CD14-positive monocyte (primary cell): ENCODE measurements around the gene ABCB6. TPM values are rescaled to one million over a fixed set of nuclear protein-coding genes. Genes with fewer than 3 reads are reported as not detected.

Experiments used
- DNase-seq, 3 donors: peaks; one replicate each; pipeline ENCODE4 v3.0.0-alpha.2; 2011 to 2022
- H2AFZ ChIP-seq: 2 replicates; pipeline ENCODE4 v1.6.0; 2012; ENCODE audit warnings: mild to moderate bottlenecking, low read depth, low read length, inconsistent platforms; ENCODE audit not compliant: insufficient read depth, poor library complexity, severe bottlenecking
- H3K27ac ChIP-seq, 2 donors: 1 replicate in 1 of 2; 2 replicates in 1 of 2; pipeline ENCODE4 v1.5.1; 2012 to 2013; ENCODE audit warnings: low read length in 2 of 2, control low read depth in 1 of 2, inconsistent platforms in 1 of 2, low read depth in 1 of 2, mild to moderate bottlenecking in 1 of 2
- H3K27me3 ChIP-seq, 2 donors: one replicate each; pipeline versions ENCODE4 v1.6.0 to v1.6.1; 2011 to 2013; ENCODE audit warnings: low read length in 2 of 2; ENCODE audit not compliant: control insufficient read depth in 2 of 2, insufficient read depth in 2 of 2
- H3K36me3 ChIP-seq, 2 donors: replicated peaks in 1 of 2; 1 replicate in 1 of 2; 2 replicates in 1 of 2; pipeline versions ENCODE4 v1.5.1 to v1.6.1; 2012 to 2013; ENCODE audit warnings: low read length in 2 of 2, control low read depth in 1 of 2, inconsistent platforms in 1 of 2, mild to moderate bottlenecking in 1 of 2; ENCODE audit not compliant: insufficient read depth in 2 of 2, control insufficient read depth in 1 of 2
- H3K4me1 ChIP-seq, 2 donors: 1 replicate in 1 of 2; 2 replicates in 1 of 2; pipeline versions ENCODE4 v1.5.1 to v1.6.1; 2012 to 2013; ENCODE audit warnings: low read length in 2 of 2, control low read depth in 1 of 2, inconsistent platforms in 1 of 2, mild to moderate bottlenecking in 1 of 2, moderate library complexity in 1 of 2; ENCODE audit not compliant: insufficient read depth in 2 of 2, control insufficient read depth in 1 of 2
- H3K4me2 ChIP-seq: replicated peaks from 2 replicates; pipeline ENCODE3; 2012; ENCODE audit warnings: low read length, moderate library complexity, mild to moderate bottlenecking; ENCODE audit not compliant: poor library complexity, severe bottlenecking; ENCODE audit errors: extremely low read depth
- H3K4me3 ChIP-seq, 3 experiments: fragments of 200-600 bp in 1 of 3; sonication (generic) in 1 of 3; replicated peaks in 1 of 3; 1 replicate in 2 of 3; 2 replicates in 1 of 3; pipeline ENCODE4 v1.5.1; 2011 to 2013; ENCODE audit warnings: low read length in 3 of 3, mild to moderate bottlenecking in 3 of 3, control low read depth in 2 of 3, low read depth in 2 of 3, inconsistent platforms in 1 of 3, moderate library complexity in 1 of 3
- H3K79me2 ChIP-seq: 2 replicates; pipeline ENCODE4 v1.6.0; 2012; ENCODE audit warnings: mild to moderate bottlenecking, control low read depth, inconsistent platforms, low read length, moderate library complexity; ENCODE audit not compliant: insufficient read depth
- H3K9ac ChIP-seq: 2 replicates; pipeline ENCODE4 v1.6.0; 2017; ENCODE audit warnings: low read length, mild to moderate bottlenecking; ENCODE audit not compliant: insufficient read depth, poor library complexity, severe bottlenecking
- H3K9me3 ChIP-seq, 2 donors: replicated peaks in 1 of 2; 1 replicate in 1 of 2; 2 replicates in 1 of 2; pipeline versions ENCODE4 v1.5.1 to v1.6.1; 2012 to 2013; ENCODE audit warnings: low read length in 2 of 2, control low read depth in 1 of 2; ENCODE audit not compliant: control insufficient read depth in 1 of 2, insufficient read depth in 1 of 2
- H4K20me1 ChIP-seq: 2 replicates; pipeline ENCODE4 v1.6.0; 2012; ENCODE audit warnings: mild to moderate bottlenecking, low read length, control low read depth, moderate library complexity; ENCODE audit not compliant: insufficient read depth
- H3K27ac Mint-ChIP-seq, 7 donors: one replicate each; pipeline ENCODE4 v1.8.0; 2020; ENCODE audit warnings: mild to moderate bottlenecking in 7 of 7, mixed read lengths in 7 of 7, moderate library complexity in 6 of 7, inconsistent platforms in 2 of 7
- H3K27me3 Mint-ChIP-seq, 3 donors: one replicate each; pipeline ENCODE4 v1.8.0; 2021 to 2022; ENCODE audit warnings: low read depth in 3 of 3, mild to moderate bottlenecking in 3 of 3, mixed read lengths in 3 of 3, moderate library complexity in 3 of 3, inconsistent platforms in 1 of 3
- H3K36me3 Mint-ChIP-seq, 2 donors: one replicate each; pipeline ENCODE4 v1.8.0; 2020; ENCODE audit warnings: mixed read lengths in 2 of 2, inconsistent platforms in 1 of 2, mild to moderate bottlenecking in 1 of 2
- H3K4me1 Mint-ChIP-seq: one replicate; pipeline ENCODE4 v1.8.0; 2020; ENCODE audit warnings: mild to moderate bottlenecking, mixed read lengths
- H3K4me3 Mint-ChIP-seq, 2 donors: one replicate each; pipeline ENCODE4 v1.8.0; 2020; ENCODE audit warnings: mild to moderate bottlenecking in 2 of 2, mixed read lengths in 2 of 2, moderate library complexity in 1 of 2
- H3K9me3 Mint-ChIP-seq, 7 donors: one replicate each; pipeline ENCODE4 v1.8.0; 2020 to 2022; ENCODE audit warnings: mixed read lengths in 7 of 7, mild to moderate bottlenecking in 6 of 7, moderate library complexity in 6 of 7, inconsistent platforms in 2 of 7
- CTCF ChIP-seq: fragments of 200-600 bp; IDR thresholded peaks from one replicate; pipeline ENCODE4 v1.8.0; 2022; ENCODE audit warnings: antibody characterized with exemption, mild to moderate bottlenecking
- WGBS: methylation state at CpG from one replicate; pipeline ENCODE4 v1.1.5; 2013; ENCODE audit warnings: missing lambda C conversion rate; ENCODE audit not compliant: insufficient coverage; 5-methylcytosine and 5-hydroxymethylcytosine counted together
- intact Hi-C, 2 donors: fragments of 100-400 bp; cut with micrococcal nuclease; formaldehyde crosslinking; loops; one replicate each; pipeline versions ENCODE4 v1.15.0 to v1.15.1; 2023
- polyA plus RNA-seq, 3 donors: library from polyadenylated mRNA; depleted of rRNA in 1 of 3; unstranded in 2 of 3; stranded (reverse) in 1 of 3; fragments of 300-500 nt in 2 of 3; fragments of >200 nt in 1 of 3; fragmentation: Illumina TruSeq in 2 of 3; gene quantifications; 1 replicate in 2 of 3; 2 replicates in 1 of 3; pipeline ENCODE4 v1.2.3, GENCODE V29; 2012 to 2021

Gene ABCB6
- polyA plus RNA-seq, 3 donors = 0.28 to 4.8 (median 0.58) TPM

- WGBS = 90% methylated on average over 6 of the region's 19 CpGs
- peaks cover 53 to 58% of the 10 kb centered on the region in 2 donors for H3K36me3 ChIP-seq
- no peak overlapping the region for H3K4me2 ChIP-seq
- H3K9me3 ChIP-seq = peaks cover 0 to 5% of the 10 kb centered on the region in 2 donors
- no peak for DNase-seq
- intact Hi-C loops = no loop called here
- H3K27me3 ChIP-seq = peaks cover 0 to 59% of the 10 kb centered on the region in 2 donors
- Mint-ChIP-seq H3K4me3 (peak overlapping the region in 1 of 2 donors; percentile 83), H3K27me3 (peaks cover 45 to 70% (median 47%) of the 10 kb centered on the region in 3 donors), H3K27ac (peak overlapping the region in 1 of 7 donors; percentile 20), H3K9me3 (peaks cover 0 to 25% (median 11%) of the 10 kb centered on the region in 7 donors), H3K36me3 (peaks cover 68 to 69% of the 10 kb centered on the region in 2 donors), H3K4me1 (peaks cover 47% of the 10 kb centered on the region)
- H3K79me2 ChIP-seq = no peaks in the 10 kb centered on the region
- peaks cover 45 to 53% of the 10 kb centered on the region in 2 donors for H3K4me1 ChIP-seq
- no peak for TF ChIP-seq CTCF
- no peak overlapping the region for H3K27ac ChIP-seq
- H4K20me1 ChIP-seq = peaks cover 72% of the 10 kb centered on the region
- no peak overlapping the region for H3K9ac ChIP-seq
- H3K4me3 ChIP-seq = no peak overlapping the region
- no peak overlapping the region for H2AFZ ChIP-seq
Measured at GRCh38 chr2:219220652-219221402, 2.1 kb upstream of the ABCB6 start.

- Histone ChIP-seq H3K79me2 (no peaks in the 10 kb centered on the region), H2AFZ (no peak overlapping the region), H3K9me3 (peaks cover 0 to 5% of the 10 kb centered on the region in 2 donors), H3K4me2 (no peak overlapping the region), H3K27ac (no peak overlapping the region), H3K4me1 (peaks cover 36 to 44% of the 10 kb centered on the region in 2 donors), H3K27me3 (peaks cover 0 to 59% of the 10 kb centered on the region in 2 donors), H3K4me3 (no peak overlapping the region), H3K9ac (no peak overlapping the region), H4K20me1 (peaks cover 64% of the 10 kb centered on the region), H3K36me3 (peaks cover 51 to 56% of the 10 kb centered on the region in 2 donors)
- no peak overlapping the region for H3K27ac Mint-ChIP-seq
- peaks cover 39% of the 10 kb centered on the region for H3K4me1 Mint-ChIP-seq
- no peak for TF ChIP-seq CTCF
- H3K36me3 Mint-ChIP-seq = peaks cover 62 to 64% of the 10 kb centered on the region in 2 donors
- WGBS = 100% methylated on average over 10 of the region's 18 CpGs
- intact Hi-C loops = loop anchor here (5.0 kb wide), 2 partner anchors 32 to 43 kb away; partner anchors contain the start of genes TUBA4A (in 2 of the 2), TUBA4B (in 2 of the 2), CNPPD1 (in 1 of the 2) and RETREG2 (in 1 of the 2)
- H3K9me3 Mint-ChIP-seq = peaks cover 0 to 24% (median 11%) of the 10 kb centered on the region in 7 donors
- H3K27me3 Mint-ChIP-seq = peaks cover 47 to 71% (median 49%) of the 10 kb centered on the region in 3 donors
- no peak for DNase-seq
- peak overlapping the region in 1 of 2 donors; percentile 83 for H3K4me3 Mint-ChIP-seq
Measured at GRCh38 chr2:219219784-219220532, 1.2 kb upstream of the ABCB6 start.
